K562 (cell line): ENCODE data around the gene GLP1R. TPM values are rescaled to one million over a fixed set of nuclear protein-coding genes. Genes with fewer than 3 reads are reported as not detected.

Source experiments
- ATAC-seq: fragments of 200-7000 bp; cut with Tn5 transposase; 3 replicates; pipeline ENCODE4 v1.9.1; 2020; ENCODE audit warnings: moderate library complexity
- BruUV-seq: library from RNA; stranded (reverse); fragments of 400-500 nt; replicated peaks from 2 replicates; lab custom pipeline; 2021; lab: Mats Ljungman, UMichigan
- CTCF ChIA-PET: fragments of 300-600 bp; formaldehyde crosslinking; extraction: SDS; loops from one replicate; lab custom pipeline; 2021; ENCODE audit warnings: low intra/inter-chr PET ratio; lab: Yijun Ruan, JAX
- POLR2A ChIA-PET: fragments of 300-600, 350-650 bp; sonication (Branson Sonifier 250); formaldehyde crosslinking; extraction: SDS; loops from one replicate; lab custom pipeline; 2021; ENCODE audit warnings: antibody characterized with exemption, inconsistent platforms; lab: Yijun Ruan, JAX
- DNase-seq, 4 experiments: peaks; one replicate each; pipeline versions ENCODE4 v3.0.0 to v3.0.0-alpha.2; 2011 to 2018; ENCODE audit warnings: low spot score in 3 of 4, mixed read lengths in 3 of 4; ENCODE audit errors: extremely low read depth in 1 of 4
- FAIRE-seq: peaks from 2 replicates; lab custom pipeline; 2011; peaks lifted over from hg19 to GRCh38; lab: Jason Lieb, UNC
- H2AFZ ChIP-seq: 2 replicates; pipeline ENCODE4 v1.6.0; 2011; ENCODE audit warnings: low read depth, low read length, control low read depth, inconsistent platforms
- H3K27ac ChIP-seq: fragments of 200-600 bp; 3 replicates; pipeline ENCODE4 v1.8.0; 2011; ENCODE audit warnings: low read depth, mild to moderate bottlenecking, control low read depth, inconsistent platforms, low read length, moderate library complexity, mixed read lengths; ENCODE audit errors: extremely low read depth
- H3K27me3 ChIP-seq, 2 experiments: fragments of 300-600 bp in 1 of 2; 2 replicates in 1 of 2; 3 replicates in 1 of 2; pipeline versions ENCODE4 v1.6.0 to v1.8.0; 2011; ENCODE audit warnings: inconsistent platforms in 2 of 2, low read length in 2 of 2, mild to moderate bottlenecking in 1 of 2, mixed read lengths in 1 of 2, moderate library complexity in 1 of 2; ENCODE audit not compliant: control insufficient read depth in 2 of 2, insufficient read depth in 2 of 2
- H3K36me3 ChIP-seq: fragments of 300-600 bp; 3 replicates; pipeline ENCODE4 v1.8.0; 2011; ENCODE audit warnings: mild to moderate bottlenecking, low read length, inconsistent platforms; ENCODE audit not compliant: control insufficient read depth, insufficient read depth
- H3K4me1 ChIP-seq, 2 experiments: fragments of 200-600 bp in 1 of 2; replicated peaks in 1 of 2; 2 replicates in 1 of 2; 3 replicates in 1 of 2; pipeline versions ENCODE4 v1.5.1 to v1.8.0; 2011; ENCODE audit warnings: inconsistent platforms in 2 of 2, low read length in 2 of 2, mild to moderate bottlenecking in 1 of 2, mixed read lengths in 1 of 2, moderate library complexity in 1 of 2; ENCODE audit not compliant: control insufficient read depth in 2 of 2, insufficient read depth in 2 of 2
- H3K4me2 ChIP-seq: 2 replicates; pipeline ENCODE4 v1.6.1; 2011; ENCODE audit warnings: low read length, control low read depth, inconsistent platforms, mixed read lengths; ENCODE audit not compliant: insufficient read depth
- H3K4me3 ChIP-seq: fragments of 200-600 bp; sonication (generic), shearing (Covaris generic); 2 replicates; pipeline ENCODE4 v1.5.1; 2016; ENCODE audit warnings: control low read depth, inconsistent platforms
- H3K79me2 ChIP-seq: fragments of 200-600 bp; 3 replicates; pipeline ENCODE4 v1.8.0; 2011; ENCODE audit warnings: low read length, inconsistent platforms; ENCODE audit not compliant: control insufficient read depth, insufficient read depth
- H3K9ac ChIP-seq, 2 experiments: 2 replicates each; pipeline versions ENCODE4 v1.6.0 to v1.6.1; 2011; ENCODE audit warnings: low read depth in 2 of 2, low read length in 2 of 2, control low read depth in 1 of 2, inconsistent platforms in 1 of 2, mild to moderate bottlenecking in 1 of 2, mixed read lengths in 1 of 2; ENCODE audit not compliant: insufficient read depth in 1 of 2
- H3K9me1 ChIP-seq: one replicate; pipeline ENCODE4 v1.6.0; 2011; ENCODE audit warnings: inconsistent platforms, mild to moderate bottlenecking, low read length, moderate library complexity; ENCODE audit not compliant: control insufficient read depth, insufficient read depth
- H3K9me3 ChIP-seq: replicated peaks from 2 replicates; pipeline ENCODE4 v1.5.1; 2011; ENCODE audit warnings: low read depth, low read length, inconsistent platforms; ENCODE audit not compliant: control insufficient read depth, insufficient read depth
- H4K20me1 ChIP-seq: replicated peaks from 2 replicates; pipeline ENCODE4 v1.6.1; 2011; ENCODE audit warnings: low read length, inconsistent platforms, mixed read lengths; ENCODE audit not compliant: control insufficient read depth, insufficient read depth
- GTF2A2 ChIP-seq: IDR thresholded peaks from 2 replicates; pipeline ENCODE4 v1.6.1; 2016; ENCODE audit warnings: mild to moderate bottlenecking, missing genetic modification characterization, missing compliant biosample characterization
- KDM1A ChIP-seq, 2 experiments: fragments of 450-650 bp; IDR thresholded peaks; 2 replicates each; pipeline ENCODE4 v1.6.1; 2016; ENCODE audit warnings: mild to moderate bottlenecking in 2 of 2
- SMAD2 ChIP-seq: fragments of 150-350 bp; IDR thresholded peaks from 2 replicates; pipeline ENCODE4 v1.6.1; 2014; ENCODE audit warnings: low read depth, mild to moderate bottlenecking, low read length
- TAF1 ChIP-seq: IDR thresholded peaks from 2 replicates; pipeline ENCODE4 v1.6.1; 2011; ENCODE audit warnings: mild to moderate bottlenecking, low read length, moderate library complexity; ENCODE audit not compliant: insufficient read depth, control insufficient read depth, severe bottlenecking; ENCODE audit errors: extremely low read depth
- TFAP4 ChIP-seq: sonication (generic); formaldehyde crosslinking; IDR thresholded peaks from 2 replicates; pipeline ENCODE4 v1.8.0; 2022; ENCODE audit warnings: missing genetic modification reagents, mild to moderate bottlenecking, moderate library complexity, borderline replicate concordance
- ZNF384 ChIP-seq: IDR thresholded peaks from 2 replicates; pipeline ENCODE4 v1.6.1; 2012; ENCODE audit warnings: low read depth, low read length, improper control_type of control experiment
- WGBS: fragments of 100-300 bp; shearing (Covaris generic); methylation state at CpG from one replicate; pipeline ENCODE4 v1.1.6; 2016; ENCODE audit warnings: low coverage, mixed read lengths; ENCODE audit not compliant: insufficient coverage; ENCODE audit errors: missing lambda C conversion rate; 5-methylcytosine and 5-hydroxymethylcytosine counted together
- in situ Hi-C: fragments of 300-500 bp; cut with MboI; formaldehyde crosslinking; loops from 4 replicates; pipeline ENCODE4 v1.15.0; 2018; ENCODE audit warnings: inconsistent platforms, mixed read lengths
- intact Hi-C: fragments of 100-400 bp; cut with micrococcal nuclease; formaldehyde crosslinking; loops from 2 replicates; pipeline ENCODE4 v1.14.2; 2022
- polyA plus RNA-seq, 8 experiments: library from polyadenylated mRNA; depleted of rRNA in 4 of 8; stranded (reverse) in 5 of 8; unstranded in 3 of 8; fragments of >200 nt; fragmentation: Nextera tagmentation in 2 of 8; fragmentation: Illumina TruSeq in 1 of 8; extraction: Ambion mirVana in 2 of 8; extraction: Trizol in 1 of 8; gene quantifications; 2 replicates each; pipeline versions ENCODE4 v1.2.1 to v1.2.3, GENCODE V29; 2011 to 2014; ENCODE audit warnings: inconsistent platforms in 1 of 8, missing spikeins in 1 of 8
- total RNA-seq, 7 experiments: library from RNA; depleted of rRNA in 6 of 7; stranded (reverse); fragments of >200 nt in 6 of 7; fragmentation: Illumina TruSeq in 2 of 7; extraction: Trizol in 2 of 7; gene quantifications; 2 replicates each; pipeline versions ENCODE4 v1.2.1 to v1.2.3, GENCODE V29; 2011 to 2021; ENCODE audit warnings: low replicate concordance in 1 of 7
- TF ChIP-seq, protein P1 (sequence below): fragments of 200-600 bp; sonication (generic); IDR thresholded peaks from one replicate; pipeline ENCODE4 v1.6.1; 2012; ENCODE audit warnings: mild to moderate bottlenecking, low read depth, low read length, inconsistent platforms

The GLP1R gene
- total and polyA plus RNA-seq, 9 of the 15 experiments (the other 6 are each of a cell fraction or from before 2014, with no cell fraction given), result not detected

- intact Hi-C loops (no loop called here), in situ Hi-C loops (no loop called here)
- H3K9ac ChIP-seq, result no peak overlapping the region
- TF ChIP-seq KDM1A (IDR thresholded peaks at IDR 0.05) (no peak), SMAD2 (no peak), TFAP4 (no peak), ZNF384 (no peak), GTF2A2 (no peak), TAF1 (no peak)
- TF ChIP-seq, protein P1, sequence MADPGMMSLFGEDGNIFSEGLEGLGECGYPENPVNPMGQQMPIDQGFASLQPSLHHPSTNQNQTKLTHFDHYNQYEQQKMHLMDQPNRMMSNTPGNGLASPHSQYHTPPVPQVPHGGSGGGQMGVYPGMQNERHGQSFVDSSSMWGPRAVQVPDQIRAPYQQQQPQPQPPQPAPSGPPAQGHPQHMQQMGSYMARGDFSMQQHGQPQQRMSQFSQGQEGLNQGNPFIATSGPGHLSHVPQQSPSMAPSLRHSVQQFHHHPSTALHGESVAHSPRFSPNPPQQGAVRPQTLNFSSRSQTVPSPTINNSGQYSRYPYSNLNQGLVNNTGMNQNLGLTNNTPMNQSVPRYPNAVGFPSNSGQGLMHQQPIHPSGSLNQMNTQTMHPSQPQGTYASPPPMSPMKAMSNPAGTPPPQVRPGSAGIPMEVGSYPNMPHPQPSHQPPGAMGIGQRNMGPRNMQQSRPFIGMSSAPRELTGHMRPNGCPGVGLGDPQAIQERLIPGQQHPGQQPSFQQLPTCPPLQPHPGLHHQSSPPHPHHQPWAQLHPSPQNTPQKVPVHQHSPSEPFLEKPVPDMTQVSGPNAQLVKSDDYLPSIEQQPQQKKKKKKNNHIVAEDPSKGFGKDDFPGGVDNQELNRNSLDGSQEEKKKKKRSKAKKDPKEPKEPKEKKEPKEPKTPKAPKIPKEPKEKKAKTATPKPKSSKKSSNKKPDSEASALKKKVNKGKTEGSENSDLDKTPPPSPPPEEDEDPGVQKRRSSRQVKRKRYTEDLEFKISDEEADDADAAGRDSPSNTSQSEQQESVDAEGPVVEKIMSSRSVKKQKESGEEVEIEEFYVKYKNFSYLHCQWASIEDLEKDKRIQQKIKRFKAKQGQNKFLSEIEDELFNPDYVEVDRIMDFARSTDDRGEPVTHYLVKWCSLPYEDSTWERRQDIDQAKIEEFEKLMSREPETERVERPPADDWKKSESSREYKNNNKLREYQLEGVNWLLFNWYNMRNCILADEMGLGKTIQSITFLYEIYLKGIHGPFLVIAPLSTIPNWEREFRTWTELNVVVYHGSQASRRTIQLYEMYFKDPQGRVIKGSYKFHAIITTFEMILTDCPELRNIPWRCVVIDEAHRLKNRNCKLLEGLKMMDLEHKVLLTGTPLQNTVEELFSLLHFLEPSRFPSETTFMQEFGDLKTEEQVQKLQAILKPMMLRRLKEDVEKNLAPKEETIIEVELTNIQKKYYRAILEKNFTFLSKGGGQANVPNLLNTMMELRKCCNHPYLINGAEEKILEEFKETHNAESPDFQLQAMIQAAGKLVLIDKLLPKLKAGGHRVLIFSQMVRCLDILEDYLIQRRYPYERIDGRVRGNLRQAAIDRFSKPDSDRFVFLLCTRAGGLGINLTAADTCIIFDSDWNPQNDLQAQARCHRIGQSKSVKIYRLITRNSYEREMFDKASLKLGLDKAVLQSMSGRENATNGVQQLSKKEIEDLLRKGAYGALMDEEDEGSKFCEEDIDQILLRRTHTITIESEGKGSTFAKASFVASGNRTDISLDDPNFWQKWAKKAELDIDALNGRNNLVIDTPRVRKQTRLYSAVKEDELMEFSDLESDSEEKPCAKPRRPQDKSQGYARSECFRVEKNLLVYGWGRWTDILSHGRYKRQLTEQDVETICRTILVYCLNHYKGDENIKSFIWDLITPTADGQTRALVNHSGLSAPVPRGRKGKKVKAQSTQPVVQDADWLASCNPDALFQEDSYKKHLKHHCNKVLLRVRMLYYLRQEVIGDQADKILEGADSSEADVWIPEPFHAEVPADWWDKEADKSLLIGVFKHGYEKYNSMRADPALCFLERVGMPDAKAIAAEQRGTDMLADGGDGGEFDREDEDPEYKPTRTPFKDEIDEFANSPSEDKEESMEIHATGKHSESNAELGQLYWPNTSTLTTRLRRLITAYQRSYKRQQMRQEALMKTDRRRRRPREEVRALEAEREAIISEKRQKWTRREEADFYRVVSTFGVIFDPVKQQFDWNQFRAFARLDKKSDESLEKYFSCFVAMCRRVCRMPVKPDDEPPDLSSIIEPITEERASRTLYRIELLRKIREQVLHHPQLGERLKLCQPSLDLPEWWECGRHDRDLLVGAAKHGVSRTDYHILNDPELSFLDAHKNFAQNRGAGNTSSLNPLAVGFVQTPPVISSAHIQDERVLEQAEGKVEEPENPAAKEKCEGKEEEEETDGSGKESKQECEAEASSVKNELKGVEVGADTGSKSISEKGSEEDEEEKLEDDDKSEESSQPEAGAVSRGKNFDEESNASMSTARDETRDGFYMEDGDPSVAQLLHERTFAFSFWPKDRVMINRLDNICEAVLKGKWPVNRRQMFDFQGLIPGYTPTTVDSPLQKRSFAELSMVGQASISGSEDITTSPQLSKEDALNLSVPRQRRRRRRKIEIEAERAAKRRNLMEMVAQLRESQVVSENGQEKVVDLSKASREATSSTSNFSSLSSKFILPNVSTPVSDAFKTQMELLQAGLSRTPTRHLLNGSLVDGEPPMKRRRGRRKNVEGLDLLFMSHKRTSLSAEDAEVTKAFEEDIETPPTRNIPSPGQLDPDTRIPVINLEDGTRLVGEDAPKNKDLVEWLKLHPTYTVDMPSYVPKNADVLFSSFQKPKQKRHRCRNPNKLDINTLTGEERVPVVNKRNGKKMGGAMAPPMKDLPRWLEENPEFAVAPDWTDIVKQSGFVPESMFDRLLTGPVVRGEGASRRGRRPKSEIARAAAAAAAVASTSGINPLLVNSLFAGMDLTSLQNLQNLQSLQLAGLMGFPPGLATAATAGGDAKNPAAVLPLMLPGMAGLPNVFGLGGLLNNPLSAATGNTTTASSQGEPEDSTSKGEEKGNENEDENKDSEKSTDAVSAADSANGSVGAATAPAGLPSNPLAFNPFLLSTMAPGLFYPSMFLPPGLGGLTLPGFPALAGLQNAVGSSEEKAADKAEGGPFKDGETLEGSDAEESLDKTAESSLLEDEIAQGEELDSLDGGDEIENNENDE, result no peak
- ATAC-seq (no peak), FAIRE-seq (no peak), DNase-seq (no peak)
- no peak overlapping the region for H2AFZ ChIP-seq
- H3K27me3 ChIP-seq, result peaks cover 38 to 79% of the 10 kb centered on the region in 2 experiments
- H4K20me1 ChIP-seq, result peaks cover 32% of the 10 kb centered on the region
- POLR2A ChIA-PET, result interaction anchor here (0.7 to 2.2 kb wide), 3 partner anchors 9 to 804 kb away, joined by 3 to 5 read pairs (median 4); no protein-coding TSS in a partner anchor
- H3K4me2 ChIP-seq, result no peak overlapping the region
- WGBS, result 1% methylated on average over 9 of the region's 9 CpGs
- H3K36me3 ChIP-seq, result no peaks in the 10 kb centered on the region
- no peak overlapping the region for H3K27ac ChIP-seq
- H3K9me3 ChIP-seq, result no peaks in the 10 kb centered on the region
- H3K4me3 ChIP-seq, result no peak overlapping the region
- H3K9me1 ChIP-seq, result no peaks in the 10 kb centered on the region
- peaks cover 0 to 9% of the 10 kb centered on the region in 2 experiments; a peak in 2 of 5 replicates for H3K4me1 ChIP-seq
- CTCF ChIA-PET, result no interaction called here
- BruUV-seq, result no TSS peak
- H3K79me2 ChIP-seq, result no peaks in the 10 kb centered on the region
Measured at GRCh38 chr6:39049575-39050283, 1.1 kb downstream of the GLP1R start.
